A549 (cell line): Measurements from ENCODE around the gene GNG2. TPM values are rescaled to one million over a fixed set of nuclear protein-coding genes. Genes with fewer than 3 reads are reported as not detected.

Experiments
- ATAC-seq, 2 experiments: fragments of 200-7000 bp in 1 of 2; fragments of >200 bp in 1 of 2; cut with Nextera tagmentation in 1 of 2; cut with Tn5 transposase in 1 of 2; 3 replicates each; pipeline versions ENCODE4 v1.8.0 to v1.9.1; 2018 to 2020; ENCODE audit warnings: mild to moderate bottlenecking in 1 of 2, moderate library complexity in 1 of 2
- CTCF ChIA-PET: fragments of 300-600 bp; sonication (Branson Sonifier 250); formaldehyde crosslinking; extraction: SDS; loops from one replicate; lab custom pipeline; 2021; ENCODE audit warnings: antibody characterized with exemption, inconsistent platforms; lab: Yijun Ruan, JAX
- POLR2A ChIA-PET: fragments of 350-600 bp; formaldehyde crosslinking; extraction: SDS; loops from one replicate; lab custom pipeline; 2021; ENCODE audit warnings: antibody characterized with exemption, inconsistent platforms; lab: Yijun Ruan, JAX
- DNase-seq, 2 experiments: peaks; one replicate each; pipeline versions ENCODE4 v3.0.0 to v3.0.0-alpha.2; 2011 to 2016; ENCODE audit warnings: low read depth in 1 of 2, low spot score in 1 of 2
- FAIRE-seq: peaks from 2 replicates; lab custom pipeline; 2011; peaks lifted over from hg19 to GRCh38; lab: Jason Lieb, UNC
- H3K27ac ChIP-seq, 2 experiments: fragments of >200 bp; sonication (Bioruptor Twin); formaldehyde crosslinking; 3 replicates each; pipeline ENCODE4 v1.5.1; 2016 to 2017
- H3K4me1 ChIP-seq: fragments of >200 bp; sonication (Bioruptor Twin); formaldehyde crosslinking; 3 replicates; pipeline ENCODE4 v1.6.1; 2016
- H3K4me2 ChIP-seq: fragments of >200 bp; sonication (Bioruptor Twin); formaldehyde crosslinking; 3 replicates; pipeline ENCODE4 v1.6.1; 2016
- H3K4me3 ChIP-seq: fragments of >200 bp; sonication (Bioruptor Twin); formaldehyde crosslinking; 3 replicates; pipeline ENCODE4 v1.5.1; 2016
- H3K9me3 ChIP-seq: fragments of >200 bp; sonication (Bioruptor Twin); formaldehyde crosslinking; 3 replicates; pipeline ENCODE4 v1.6.1; 2016
- CBX8 ChIP-seq: fragments of 200-600 bp; sonication (generic); IDR thresholded peaks from 2 replicates; pipeline ENCODE4 v1.6.1; 2016
- CHD2 ChIP-seq: fragments of 150-350 bp; IDR thresholded peaks from 2 replicates; pipeline ENCODE4 v1.6.1; 2014; ENCODE audit warnings: low read length; ENCODE audit not compliant: partially characterized antibody
- E2F6 ChIP-seq: IDR thresholded peaks from 2 replicates; pipeline ENCODE4 v1.6.1; 2012; ENCODE audit warnings: low read depth, borderline replicate concordance
- EHF ChIP-seq: fragments of 250-450 bp; sonication (Bioruptor Pico); IDR thresholded peaks from 2 replicates; pipeline ENCODE4 v1.5.0; 2020; ENCODE audit warnings: mild to moderate bottlenecking
- EP300 ChIP-seq, 2 experiments: fragments of >200 bp; sonication (Bioruptor Twin); formaldehyde crosslinking; IDR thresholded peaks; 2 replicates in 1 of 2; 3 replicates in 1 of 2; pipeline ENCODE4 v1.6.1; 2016 to 2017
- HDAC2 ChIP-seq: fragments of 200-600 bp; sonication (generic); IDR thresholded peaks from 2 replicates; pipeline ENCODE4 v1.6.1; 2016
- HOXB5 ChIP-seq: fragments of 250-450 bp; sonication (Bioruptor Pico); IDR thresholded peaks from 2 replicates; pipeline ENCODE4 v1.5.0; 2020; ENCODE audit warnings: mild to moderate bottlenecking, moderate library complexity
- KDM1A ChIP-seq: fragments of 200-600 bp; sonication (generic); IDR thresholded peaks from 2 replicates; pipeline ENCODE4 v1.6.1; 2016; ENCODE audit warnings: low read depth, mild to moderate bottlenecking
- MAFK ChIP-seq: fragments of 450-650 bp; IDR thresholded peaks from 2 replicates; pipeline ENCODE4 v1.6.1; 2014; ENCODE audit not compliant: partially characterized antibody
- MYC ChIP-seq: IDR thresholded peaks from 2 replicates; pipeline ENCODE4 v1.6.1; 2012; ENCODE audit warnings: mild to moderate bottlenecking, inconsistent platforms, low read length, improper control_type of control experiment, borderline replicate concordance
- NPAS2 ChIP-seq: fragments of 250-450 bp; sonication (Bioruptor Pico); IDR thresholded peaks from 2 replicates; pipeline ENCODE4 v1.8.0; 2022; ENCODE audit warnings: mild to moderate bottlenecking, moderate library complexity, borderline replicate concordance
- RFX5 ChIP-seq: fragments of 450-650 bp; IDR thresholded peaks from 2 replicates; pipeline ENCODE4 v1.7.1; 2014; ENCODE audit warnings: antibody characterized with exemption, mild to moderate bottlenecking, moderate library complexity
- ZC3H11A ChIP-seq: fragments of 450-650 bp; IDR thresholded peaks from 2 replicates; pipeline ENCODE4 v1.6.1; 2014; ENCODE audit warnings: antibody characterized with exemption, mild to moderate bottlenecking
- ZFP36 ChIP-seq: fragments of 450-650 bp; IDR thresholded peaks from 2 replicates; pipeline ENCODE4 v1.6.1; 2014; ENCODE audit warnings: borderline replicate concordance; ENCODE audit not compliant: partially characterized antibody
- WGBS: methylation state at CpG from one replicate; pipeline ENCODE4 v1.1.6; 2017; ENCODE audit errors: missing lambda C conversion rate; 5-methylcytosine and 5-hydroxymethylcytosine counted together
- polyA plus RNA-seq, 4 experiments: library from polyadenylated mRNA; depleted of rRNA in 3 of 4; stranded (reverse); fragments of >200 nt; fragmentation: RNase III in 1 of 4; extraction: RNeasy Plus Mini Kit Qiagen cat#74134 plus additional on column Dnase treatment in 1 of 4; gene quantifications; 2 replicates in 3 of 4; 3 replicates in 1 of 4; pipeline ENCODE4 v1.2.3, GENCODE V29; 2011 to 2017
- TF ChIP-seq, protein P1 (sequence below): fragments of >200 bp; sonication (Bioruptor Twin); formaldehyde crosslinking; IDR thresholded peaks from 3 replicates; pipeline ENCODE4 v1.5.1; 2016
- TF ChIP-seq, protein P2 (sequence below): fragments of 450-650 bp; IDR thresholded peaks from 2 replicates; pipeline ENCODE4 v1.6.1; 2014; ENCODE audit warnings: antibody characterized with exemption
- TF ChIP-seq, protein P3 (sequence below): fragments of >200 bp; sonication (Bioruptor Twin); formaldehyde crosslinking; IDR thresholded peaks from 2 replicates; pipeline ENCODE4 v1.6.1; 2016

GNG2 gene
- polyA plus RNA-seq, 2 of the 4 experiments (the other 2 are of a cell fraction) = 2.1 to 3.0 TPM

DNA sequence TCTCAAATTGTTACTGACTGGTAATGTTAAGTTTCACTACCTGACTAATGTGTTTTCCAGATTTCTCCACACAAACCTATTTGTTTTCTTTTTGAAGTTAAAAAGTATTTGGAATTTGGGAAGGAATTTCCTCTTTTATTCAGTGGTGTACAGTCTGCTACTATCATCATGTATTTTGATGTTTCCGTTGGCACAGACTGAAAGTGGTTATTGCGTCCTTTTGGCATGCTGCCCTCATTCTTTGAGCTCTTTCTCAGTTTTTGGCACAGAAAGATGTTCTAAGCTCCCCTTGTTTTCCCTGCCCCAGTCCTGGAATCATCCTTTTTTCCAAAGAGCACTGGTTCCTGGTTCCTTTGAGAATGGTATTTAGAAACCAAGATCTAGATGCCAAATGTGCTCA is 97.5 kb downstream of the GNG2 start (continued):
- TF ChIP-seq, protein P1, sequence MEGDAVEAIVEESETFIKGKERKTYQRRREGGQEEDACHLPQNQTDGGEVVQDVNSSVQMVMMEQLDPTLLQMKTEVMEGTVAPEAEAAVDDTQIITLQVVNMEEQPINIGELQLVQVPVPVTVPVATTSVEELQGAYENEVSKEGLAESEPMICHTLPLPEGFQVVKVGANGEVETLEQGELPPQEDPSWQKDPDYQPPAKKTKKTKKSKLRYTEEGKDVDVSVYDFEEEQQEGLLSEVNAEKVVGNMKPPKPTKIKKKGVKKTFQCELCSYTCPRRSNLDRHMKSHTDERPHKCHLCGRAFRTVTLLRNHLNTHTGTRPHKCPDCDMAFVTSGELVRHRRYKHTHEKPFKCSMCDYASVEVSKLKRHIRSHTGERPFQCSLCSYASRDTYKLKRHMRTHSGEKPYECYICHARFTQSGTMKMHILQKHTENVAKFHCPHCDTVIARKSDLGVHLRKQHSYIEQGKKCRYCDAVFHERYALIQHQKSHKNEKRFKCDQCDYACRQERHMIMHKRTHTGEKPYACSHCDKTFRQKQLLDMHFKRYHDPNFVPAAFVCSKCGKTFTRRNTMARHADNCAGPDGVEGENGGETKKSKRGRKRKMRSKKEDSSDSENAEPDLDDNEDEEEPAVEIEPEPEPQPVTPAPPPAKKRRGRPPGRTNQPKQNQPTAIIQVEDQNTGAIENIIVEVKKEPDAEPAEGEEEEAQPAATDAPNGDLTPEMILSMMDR = no peak
- no peak for TF ChIP-seq HOXB5 (CRISPR knock-in tag)
- no peak for TF ChIP-seq EHF
- TF ChIP-seq CBX8 = no peak
- no peak for TF ChIP-seq CHD2
- TF ChIP-seq ZFP36 = no peak
- no peak for TF ChIP-seq MAFK

GRCh38 chr14:51959928-51960327 is 99.5 kb downstream of the GNG2 start:
- no peak for DNase-seq
- WGBS = 12% methylated on average over 1 of the region's 1 CpG
- POLR2A ChIA-PET = no interaction called here
- no peak for ATAC-seq
- CTCF ChIA-PET = no interaction called here
- FAIRE-seq = no peak
- no peaks in the 10 kb centered on the region for H3K4me1 ChIP-seq
- H3K27ac ChIP-seq = no peak overlapping the region
- H3K4me3 ChIP-seq = no peak overlapping the region
- no peak overlapping the region for H3K4me2 ChIP-seq
- H3K9me3 ChIP-seq = peaks cover 25% of the 10 kb centered on the region
- TF ChIP-seq RFX5 (no peak), ZC3H11A (no peak), HOXB5 (CRISPR knock-in tag) (no peak), NPAS2 (no peak)
- TF ChIP-seq, protein P1 = no peak

DNA sequence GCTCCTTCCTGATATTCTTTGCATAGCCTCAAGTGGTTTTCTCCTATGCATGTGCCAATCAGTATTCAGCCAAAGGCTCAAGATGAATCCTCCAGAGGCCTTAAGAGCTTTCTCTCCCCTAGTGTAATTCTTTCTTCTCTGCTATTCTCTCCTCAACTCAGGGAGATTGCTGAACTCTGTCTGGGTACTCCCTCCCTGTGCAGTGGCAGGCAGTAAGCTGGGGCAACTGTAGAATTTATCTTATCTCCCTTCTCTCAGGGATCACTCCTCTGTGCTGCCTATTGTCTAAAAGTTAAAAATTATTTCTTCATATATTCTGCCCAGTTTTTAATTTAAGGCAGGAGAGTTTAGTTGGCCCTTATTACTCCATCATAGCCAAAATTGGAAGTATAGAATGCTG is 100.5 kb downstream of the GNG2 start:
- H3K4me3 ChIP-seq = no peak overlapping the region
- TF ChIP-seq CHD2 (no peak), EP300 (IDR thresholded peaks at IDR 0.05) (no peak), ZC3H11A (no peak), KDM1A (no peak), HDAC2 (no peak), E2F6 (no peak), MYC (no peak), MAFK (no peak)
- TF ChIP-seq, protein P2, sequence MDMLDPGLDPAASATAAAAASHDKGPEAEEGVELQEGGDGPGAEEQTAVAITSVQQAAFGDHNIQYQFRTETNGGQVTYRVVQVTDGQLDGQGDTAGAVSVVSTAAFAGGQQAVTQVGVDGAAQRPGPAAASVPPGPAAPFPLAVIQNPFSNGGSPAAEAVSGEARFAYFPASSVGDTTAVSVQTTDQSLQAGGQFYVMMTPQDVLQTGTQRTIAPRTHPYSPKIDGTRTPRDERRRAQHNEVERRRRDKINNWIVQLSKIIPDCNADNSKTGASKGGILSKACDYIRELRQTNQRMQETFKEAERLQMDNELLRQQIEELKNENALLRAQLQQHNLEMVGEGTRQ = no peak
- TF ChIP-seq, protein P3, sequence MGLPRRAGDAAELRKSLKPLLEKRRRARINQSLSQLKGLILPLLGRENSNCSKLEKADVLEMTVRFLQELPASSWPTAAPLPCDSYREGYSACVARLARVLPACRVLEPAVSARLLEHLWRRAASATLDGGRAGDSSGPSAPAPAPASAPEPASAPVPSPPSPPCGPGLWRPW = no peak
- H3K4me1 ChIP-seq = no peaks in the 10 kb centered on the region
- ChIA-PET CTCF (no interaction called here), POLR2A (no interaction called here)
- H3K9me3 ChIP-seq = peaks cover 25% of the 10 kb centered on the region
- no peak for FAIRE-seq
- DNase-seq = no peak
- no peak for ATAC-seq
- H3K27ac ChIP-seq = no peak overlapping the region
- H3K4me2 ChIP-seq = no peak overlapping the region
